Globus pallidus (tissue), 1 donor: ENCODE measurements around the gene DERL2.
"Not testable (repeated sequence)": the region's sequence is repeated elsewhere in the genome, so short reads cannot be mapped to it uniquely, and the experiment has no call there.

ENCODE experiments used
- DNase-seq: peaks from one replicate; pipeline ENCODE4 v3.0.0-alpha.2; 2015; ENCODE audit warnings: low spot score

The DERL2 gene

GRCh38 chr17:5435781-5436315, 50.1 kb downstream of the DERL2 start:
- peak; percentile 30 for DNase-seq

GRCh38 chr17:5434984-5435383, 51.0 kb downstream of the DERL2 start:
- no peak for DNase-seq

- no peak for DNase-seq
Measured at GRCh38 chr17:5431949-5432556, 53.9 kb downstream of the DERL2 start.

GRCh38 chr17:5431234-5431633, 54.7 kb downstream of the DERL2 start:
- not testable (repeated sequence) for DNase-seq

GRCh38 chr17:5430413-5430999, 55.5 kb downstream of the DERL2 start:
- no peak for DNase-seq

GRCh38 chr17:5429191-5429887, 56.6 kb downstream of the DERL2 start:
- no peak for DNase-seq

GRCh38 chr17:5425826-5426225, 60.2 kb downstream of the DERL2 start:
- no peak for DNase-seq

GRCh38 chr17:5424909-5425308, 61.1 kb downstream of the DERL2 start:
- no peak for DNase-seq

GRCh38 chr17:5422505-5422904, 63.5 kb downstream of the DERL2 start:
- no peak for DNase-seq
